PFSK-1 (cell line): Measurements from ENCODE around the gene ITGA6.

Source experiments
- REST ChIP-seq, 2 experiments: IDR thresholded peaks; 2 replicates each; pipeline versions ENCODE4 v1.6.1 to v1.8.0; 2011 to 2012; ENCODE audit warnings: low read depth in 2 of 2, low read length in 2 of 2, control low read depth in 1 of 2, inconsistent platforms in 1 of 2, mild to moderate bottlenecking in 1 of 2, moderate library complexity in 1 of 2; ENCODE audit not compliant: insufficient read depth in 1 of 2
- TAF1 ChIP-seq: IDR thresholded peaks from 2 replicates; pipeline ENCODE4 v1.6.1; 2012; ENCODE audit warnings: low read length, control low read depth, borderline replicate concordance; ENCODE audit not compliant: insufficient read depth

- no peak for TF ChIP-seq REST (IDR thresholded peaks at IDR 0.05; ENCODE audit: insufficient read depth in 1 of 2, low read depth in 2 of 2, low read length in 2 of 2)
- TF ChIP-seq TAF1, result no peak
These were observed 28.6 kb downstream of the ITGA6 start for GRCh38 chr2:172456002-172456401.
